SU-DHL-6 (cell line): ENCODE results near the gene VIM.

Source experiments
- H2AFZ ChIP-seq: fragments of 200-600 bp; sonication (generic); 2 replicates; pipeline ENCODE4 v1.6.1; 2014; ENCODE audit warnings: low read depth, mild to moderate bottlenecking, moderate library complexity, mixed read lengths, antibody characterized with exemption, low read length; ENCODE audit not compliant: severe bottlenecking
- H3F3A ChIP-seq: fragments of 200-600 bp; shearing (Covaris generic); 2 replicates; pipeline ENCODE4 v1.6.0; 2016; ENCODE audit warnings: antibody characterized with exemption, mild to moderate bottlenecking; ENCODE audit not compliant: insufficient read depth
- H3K27ac ChIP-seq: fragments of 200-600 bp; sonication (generic); 2 replicates; pipeline ENCODE4 v1.5.1; 2016; ENCODE audit warnings: low read depth, mild to moderate bottlenecking, low read length, moderate library complexity, mixed read lengths
- H3K27me3 ChIP-seq: fragments of 200-600 bp; sonication (generic), shearing (Covaris generic); 2 replicates; pipeline ENCODE4 v1.6.0; 2014; ENCODE audit warnings: mild to moderate bottlenecking, low read length
- H3K36me3 ChIP-seq: fragments of 200-600 bp; sonication (generic); 2 replicates; pipeline ENCODE4 v1.6.1; 2014; ENCODE audit warnings: mild to moderate bottlenecking, low read length, mixed read lengths
- H3K4me2 ChIP-seq: fragments of 300-600, 200-600 bp; shearing (Covaris generic), sonication (generic); 2 replicates; pipeline ENCODE4 v1.6.0; 2014; ENCODE audit warnings: low read length, low read depth, mild to moderate bottlenecking; ENCODE audit not compliant: poor library complexity, severe bottlenecking
- H3K4me3 ChIP-seq: fragments of 200-600 bp; sonication (generic); 2 replicates; pipeline ENCODE4 v1.5.1; 2014; ENCODE audit warnings: antibody characterized with exemption, low read length, mild to moderate bottlenecking, mixed read lengths; ENCODE audit not compliant: insufficient read depth, poor library complexity, severe bottlenecking
- H3K79me2 ChIP-seq: fragments of 200-600 bp; sonication (generic); 2 replicates; pipeline ENCODE4 v1.6.1; 2014; ENCODE audit warnings: mild to moderate bottlenecking, low read length, moderate library complexity; ENCODE audit not compliant: insufficient read depth
- H3K9ac ChIP-seq: fragments of 200-600 bp; sonication (generic); 2 replicates; pipeline ENCODE4 v1.7.0; 2014; ENCODE audit warnings: mild to moderate bottlenecking, low read length
- H3K9me2 ChIP-seq: fragments of 200-600 bp; sonication (generic); replicated peaks from 2 replicates; pipeline ENCODE4 v1.6.1; 2014; ENCODE audit warnings: low read length; ENCODE audit not compliant: insufficient read depth
- H3K9me3 ChIP-seq: fragments of 200-600 bp; sonication (generic); 2 replicates; pipeline ENCODE4 v1.6.1; 2014; ENCODE audit warnings: low read length, mixed read lengths; ENCODE audit not compliant: insufficient read depth
- H4K20me1 ChIP-seq: fragments of 200-600 bp; sonication (generic); 2 replicates; pipeline ENCODE4 v1.6.1; 2014; ENCODE audit warnings: low read depth, mild to moderate bottlenecking, antibody characterized with exemption, low read length, moderate library complexity, mixed read lengths
- CTCF ChIP-seq: fragments of 200-600 bp; sonication (generic); IDR thresholded peaks from one replicate; pipeline ENCODE4 v1.5.1; 2017; ENCODE audit warnings: antibody characterized with exemption, mild to moderate bottlenecking, low read length, moderate library complexity; ENCODE audit not compliant: insufficient read depth, poor library complexity, severe bottlenecking
- EZH2phosphoT487 ChIP-seq: fragments of 200-600 bp; sonication (generic), shearing (Covaris generic); conservative IDR thresholded peaks from 2 replicates; pipeline ENCODE4 v1.6.1; 2018; ENCODE audit warnings: mild to moderate bottlenecking, antibody characterized with exemption, low read length, moderate library complexity, mixed read lengths

The VIM gene

GRCh38 chr10:17273403-17273802 lies 45.4 kb downstream of the VIM start:
- Histone ChIP-seq H3F3A (no peaks in the 10 kb centered on the region), H4K20me1 (no peaks in the 10 kb centered on the region), H3K27me3 (no peaks in the 10 kb centered on the region), H3K9ac (no peak overlapping the region), H3K4me3 (no peak overlapping the region), H3K9me3 (no peaks in the 10 kb centered on the region), H3K79me2 (no peaks in the 10 kb centered on the region), H3K4me2 (no peak overlapping the region), H2AFZ (no peak overlapping the region), H3K36me3 (no peaks in the 10 kb centered on the region), H3K9me2 (no peaks in the 10 kb centered on the region), H3K27ac (no peak overlapping the region)
- TF ChIP-seq EZH2phosphoT487, result no peak

- no peak overlapping the region for H3K27ac ChIP-seq
- no peaks in the 10 kb centered on the region for H4K20me1 ChIP-seq
- H3K9me3 ChIP-seq, result no peaks in the 10 kb centered on the region
- no peaks in the 10 kb centered on the region for H3K27me3 ChIP-seq
- H3K79me2 ChIP-seq, result no peaks in the 10 kb centered on the region
- H3K4me3 ChIP-seq, result no peak overlapping the region
- H3K9ac ChIP-seq, result no peak overlapping the region
- no peaks in the 10 kb centered on the region for H3K9me2 ChIP-seq
- H3F3A ChIP-seq, result no peaks in the 10 kb centered on the region
- no peak for TF ChIP-seq EZH2phosphoT487
- TF ChIP-seq CTCF, result no peak
- no peaks in the 10 kb centered on the region for H3K36me3 ChIP-seq
- no peak overlapping the region for H3K4me2 ChIP-seq
- no peak overlapping the region for H2AFZ ChIP-seq
These were observed 48.8 kb downstream of the VIM start for GRCh38 chr10:17276756-17277424.

- Histone ChIP-seq H3K9me2 (no peaks in the 10 kb centered on the region), H3F3A (no peaks in the 10 kb centered on the region), H3K4me3 (no peak overlapping the region), H2AFZ (no peak overlapping the region), H3K9ac (no peak overlapping the region), H4K20me1 (no peaks in the 10 kb centered on the region), H3K27ac (no peak overlapping the region), H3K4me2 (no peak overlapping the region), H3K79me2 (no peaks in the 10 kb centered on the region), H3K9me3 (peaks cover 7% of the 10 kb centered on the region; the same call in 1 of the 2 replicates), H3K36me3 (no peaks in the 10 kb centered on the region), H3K27me3 (no peaks in the 10 kb centered on the region)
- TF ChIP-seq EZH2phosphoT487 (no peak), CTCF (no peak)
These were observed 50.7 kb downstream of the VIM start for GRCh38 chr10:17278607-17279240.

- Histone ChIP-seq H3K79me2 (no peaks in the 10 kb centered on the region), H2AFZ (no peak overlapping the region), H3K4me2 (no peak overlapping the region), H3K9ac (no peak overlapping the region), H3F3A (no peaks in the 10 kb centered on the region), H3K36me3 (no peaks in the 10 kb centered on the region), H3K9me3 (peaks cover 7% of the 10 kb centered on the region; the same call in 1 of the 2 replicates), H3K9me2 (no peaks in the 10 kb centered on the region), H4K20me1 (no peaks in the 10 kb centered on the region), H3K27me3 (no peaks in the 10 kb centered on the region), H3K27ac (no peak overlapping the region), H3K4me3 (no peak overlapping the region)
- no peak for TF ChIP-seq CTCF
- no peak for TF ChIP-seq EZH2phosphoT487
These were observed 54.3 kb downstream of the VIM start for GRCh38 chr10:17282311-17282710.
